ENCODE data around the gene FUT8.
"Not testable (repeated sequence)": the region's sequence is repeated elsewhere in the genome, so short reads cannot be mapped to it uniquely, and the experiment has no call there.

The FUT8 gene

GRCh38 chr14:65639216-65639615 is 226.7 kb downstream of the FUT8 start:
- Mint-ChIP-seq H3K27ac (no peak overlapping the region), H3K4me3 (no peak overlapping the region), H3K9me3 (peaks cover 12% of the 10 kb centered on the region), H3K27me3 (ENCODE audit: low read depth) (no peaks in the 10 kb centered on the region), H3K36me3 (ENCODE audit: low read depth) (peaks cover 48% of the 10 kb centered on the region), H3K4me1 (ENCODE audit: low read depth) (peaks cover 46% of the 10 kb centered on the region)

DNA sequence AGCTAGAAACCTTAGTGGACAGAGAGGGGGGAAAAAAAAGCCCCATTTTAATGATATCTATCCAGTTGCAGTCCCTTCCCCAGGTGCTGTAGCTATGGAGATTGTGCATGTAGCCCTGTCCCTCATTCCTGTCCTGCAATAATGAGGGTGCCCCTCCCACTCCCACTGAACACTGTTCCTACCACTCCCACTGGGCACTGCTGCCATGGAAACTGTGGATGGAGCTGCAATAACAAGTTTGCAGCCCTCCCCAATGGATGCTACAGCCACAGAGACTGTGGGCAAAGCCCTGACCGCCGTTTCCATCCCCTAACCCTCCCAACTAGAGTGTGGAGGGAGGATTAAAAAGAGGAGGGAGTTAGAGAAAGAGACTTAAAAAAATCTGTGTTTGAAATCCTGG is 238.3 kb downstream of the FUT8 start:
- Mint-ChIP-seq H3K4me3 (no peak overlapping the region), H3K4me1 (ENCODE audit: low read depth) (peaks cover 3% of the 10 kb centered on the region), H3K9me3 (peaks cover 9% of the 10 kb centered on the region), H3K27ac (no peak overlapping the region), H3K27me3 (ENCODE audit: low read depth) (no peaks in the 10 kb centered on the region), H3K36me3 (ENCODE audit: low read depth) (peaks cover 37% of the 10 kb centered on the region)

DNA sequence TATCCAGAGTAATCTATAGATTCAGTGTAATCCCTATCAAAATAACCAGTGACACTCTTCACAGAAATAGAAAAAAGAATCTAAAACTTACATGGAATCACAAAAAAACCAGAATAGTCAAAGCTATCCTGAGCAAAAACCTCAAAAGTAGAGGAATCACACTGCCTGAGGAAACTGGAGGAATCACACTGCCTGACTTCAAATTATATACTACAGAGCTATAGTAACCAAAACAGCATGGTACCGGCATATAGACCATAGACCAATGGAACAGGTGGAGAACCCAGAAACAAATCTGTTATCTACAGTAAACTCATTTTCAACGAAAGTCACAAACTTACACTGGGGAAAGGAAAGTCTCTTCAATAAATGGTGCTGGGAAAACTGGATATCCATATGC is 244.0 kb downstream of the FUT8 start:
- Mint-ChIP-seq H3K27ac (no peak overlapping the region), H3K27me3 (ENCODE audit: low read depth) (no peaks in the 10 kb centered on the region), H3K4me3 (no peak overlapping the region), H3K9me3 (peaks cover 18% of the 10 kb centered on the region), H3K4me1 (ENCODE audit: low read depth) (peaks cover 2% of the 10 kb centered on the region), H3K36me3 (ENCODE audit: low read depth) (peaks cover 38% of the 10 kb centered on the region)

GRCh38 chr14:65658202-65658601 is 245.7 kb downstream of the FUT8 start:
- Mint-ChIP-seq H3K9me3 (peaks cover 12% of the 10 kb centered on the region), H3K27me3 (ENCODE audit: low read depth) (no peaks in the 10 kb centered on the region), H3K27ac (no peak overlapping the region), H3K36me3 (ENCODE audit: low read depth) (peaks cover 24% of the 10 kb centered on the region), H3K4me3 (no peak overlapping the region), H3K4me1 (ENCODE audit: low read depth) (peaks cover 2% of the 10 kb centered on the region)

GRCh38 chr14:65661865-65662264 is 249.3 kb downstream of the FUT8 start:
- Mint-ChIP-seq H3K27me3 (ENCODE audit: low read depth) (no peaks in the 10 kb centered on the region), H3K36me3 (ENCODE audit: low read depth) (peaks cover 22% of the 10 kb centered on the region), H3K9me3 (no peaks in the 10 kb centered on the region), H3K4me3 (no peak overlapping the region), H3K4me1 (ENCODE audit: low read depth) (peaks cover 7% of the 10 kb centered on the region), H3K27ac (no peak overlapping the region)

DNA sequence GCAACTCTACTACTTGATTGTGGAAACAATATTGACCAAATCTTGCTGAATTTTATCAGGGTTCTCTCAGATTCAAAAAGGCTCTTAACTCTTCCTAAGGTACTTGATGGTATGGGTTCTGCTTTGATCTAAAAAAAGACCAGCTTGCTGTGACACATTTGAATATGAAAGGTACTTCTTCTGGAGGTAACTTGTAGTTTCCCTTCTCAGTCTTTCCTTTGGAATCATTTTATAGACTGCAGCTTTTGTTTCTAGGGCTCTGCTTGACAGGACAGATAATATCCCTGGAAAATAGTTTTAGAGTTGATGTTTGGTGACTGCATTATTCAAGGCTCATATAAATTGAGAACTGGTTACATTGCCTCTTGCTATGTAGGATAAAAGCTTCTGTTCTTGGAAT is 251.9 kb downstream of the FUT8 start:
- Mint-ChIP-seq H3K4me3 (no peak overlapping the region), H3K36me3 (ENCODE audit: low read depth) (peaks cover 18% of the 10 kb centered on the region), H3K4me1 (ENCODE audit: low read depth) (peaks cover 5% of the 10 kb centered on the region), H3K27me3 (ENCODE audit: low read depth) (no peaks in the 10 kb centered on the region), H3K27ac (no peak overlapping the region), H3K9me3 (no peaks in the 10 kb centered on the region)

DNA sequence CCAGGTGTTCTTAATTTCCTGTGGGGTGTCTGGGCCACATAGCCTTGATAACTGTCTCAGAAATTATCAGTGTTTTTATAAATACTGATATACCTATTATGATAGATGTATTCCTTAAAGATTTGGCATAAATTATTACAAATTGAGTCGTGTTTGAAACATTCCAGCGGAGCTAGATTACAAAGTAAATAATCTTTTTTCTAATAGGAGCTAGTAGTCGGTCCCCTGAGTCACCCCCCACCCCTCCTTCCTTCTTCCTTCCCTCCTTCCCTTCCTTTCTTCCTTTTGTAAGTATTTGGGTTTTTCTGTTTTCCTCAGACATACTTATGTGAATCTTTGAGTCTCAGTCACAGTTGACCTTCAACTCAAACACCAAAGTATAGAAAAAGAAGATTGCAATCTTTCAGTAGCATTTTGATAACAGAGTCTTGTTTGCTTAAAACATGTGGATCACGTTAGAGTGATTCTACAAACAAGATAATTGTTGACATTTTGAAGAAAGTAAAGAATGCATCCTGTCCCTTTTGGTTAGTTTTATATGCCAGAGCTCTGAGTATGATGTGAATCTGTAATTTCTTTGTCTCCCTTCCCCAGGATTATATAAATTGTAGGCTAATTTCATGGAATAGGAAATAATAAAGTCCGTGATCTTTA is 264.0 kb downstream of the FUT8 start:
- H3K4me3 Mint-ChIP-seq = no peak overlapping the region
- H3K9me3 Mint-ChIP-seq = no peaks in the 10 kb centered on the region
- no peaks in the 10 kb centered on the region for H3K27me3 Mint-ChIP-seq (ENCODE audit: low read depth)

DNA sequence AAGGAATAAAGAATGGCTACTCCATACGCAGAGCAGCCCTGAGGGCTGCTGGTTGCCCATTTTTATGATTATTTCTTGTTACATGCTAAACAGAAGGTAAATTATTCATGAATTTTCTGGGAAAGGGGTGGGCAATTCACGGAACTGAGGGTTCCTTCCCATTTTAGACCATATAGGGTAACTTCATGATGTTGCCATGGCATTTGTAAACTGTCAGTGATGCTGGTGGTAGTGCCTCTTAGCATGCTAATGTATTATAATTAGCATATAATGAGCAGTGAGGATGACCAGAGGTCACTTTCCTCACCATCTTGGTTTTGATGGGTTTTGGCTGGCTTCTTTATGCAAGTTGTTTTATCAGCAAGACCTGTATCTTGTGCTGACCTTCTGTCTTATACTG is 273.0 kb downstream of the FUT8 start:
- Mint-ChIP-seq H3K27me3 (ENCODE audit: low read depth) (no peaks in the 10 kb centered on the region), H3K4me1 (ENCODE audit: low read depth) (peaks cover 4% of the 10 kb centered on the region), H3K36me3 (ENCODE audit: low read depth) (peaks cover 19% of the 10 kb centered on the region), H3K27ac (no peak overlapping the region), H3K4me3 (no peak overlapping the region), H3K9me3 (peaks cover 4% of the 10 kb centered on the region)

More for the DNA sequence above, 264.0 kb downstream of the FUT8 start:
- H3K4me1 Mint-ChIP-seq (ENCODE audit: low read depth) = peaks cover 7% of the 10 kb centered on the region
- H3K27ac Mint-ChIP-seq = no peak overlapping the region
- H3K36me3 Mint-ChIP-seq (ENCODE audit: low read depth) = peaks cover 17% of the 10 kb centered on the region

DNA sequence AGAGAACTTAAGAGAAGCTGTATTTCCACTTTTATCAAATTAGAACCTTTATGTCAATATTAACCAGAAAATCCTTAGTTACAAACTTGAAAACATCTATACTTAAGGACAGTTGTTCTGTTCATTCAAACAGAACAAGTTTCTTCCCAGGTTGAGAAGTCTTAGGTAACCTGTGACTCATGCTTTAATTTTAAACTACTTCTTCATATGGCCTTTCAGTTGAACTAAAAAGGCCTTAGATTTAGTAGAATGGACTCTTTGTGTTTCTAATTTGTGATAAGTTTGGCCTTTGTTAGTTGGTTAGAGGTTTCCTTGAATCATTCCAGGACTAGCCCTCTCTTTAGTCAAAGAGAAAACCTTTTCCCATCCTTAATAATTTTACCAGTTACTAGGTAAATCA is 274.2 kb downstream of the FUT8 start:
- Mint-ChIP-seq H3K9me3 (peaks cover 4% of the 10 kb centered on the region), H3K27ac (no peak overlapping the region), H3K4me3 (no peak overlapping the region), H3K4me1 (ENCODE audit: low read depth) (peaks cover 3% of the 10 kb centered on the region), H3K27me3 (ENCODE audit: low read depth) (no peaks in the 10 kb centered on the region), H3K36me3 (ENCODE audit: low read depth) (peaks cover 23% of the 10 kb centered on the region)

GRCh38 chr14:65689070-65689469 is 276.5 kb downstream of the FUT8 start:
- H3K4me3 Mint-ChIP-seq = no peak overlapping the region
- no peaks in the 10 kb centered on the region for H3K27me3 Mint-ChIP-seq (ENCODE audit: low read depth)
- no peak overlapping the region for H3K27ac Mint-ChIP-seq
- peaks cover 3% of the 10 kb centered on the region for H3K4me1 Mint-ChIP-seq (ENCODE audit: low read depth)
- peaks cover 7% of the 10 kb centered on the region for H3K9me3 Mint-ChIP-seq
- H3K36me3 Mint-ChIP-seq (ENCODE audit: low read depth) = peaks cover 29% of the 10 kb centered on the region

- H3K36me3 Mint-ChIP-seq (ENCODE audit: low read depth) = peaks cover 26% of the 10 kb centered on the region
- not testable (repeated sequence) for H3K4me3 Mint-ChIP-seq; H3K4me1 Mint-ChIP-seq (ENCODE audit: low read depth); H3K9me3 Mint-ChIP-seq; H3K27me3 Mint-ChIP-seq (ENCODE audit: low read depth); H3K27ac Mint-ChIP-seq
Observed at GRCh38 chr14:65692566-65692965, 280.0 kb downstream of the FUT8 start.

- Mint-ChIP-seq H3K27me3 (ENCODE audit: low read depth) (no peaks in the 10 kb centered on the region), H3K27ac (no peak overlapping the region), H3K9me3 (peaks cover 6% of the 10 kb centered on the region), H3K4me1 (ENCODE audit: low read depth) (peaks cover 9% of the 10 kb centered on the region), H3K36me3 (ENCODE audit: low read depth) (peaks cover 11% of the 10 kb centered on the region), H3K4me3 (no peak overlapping the region)
Observed at GRCh38 chr14:65696801-65697200, 284.3 kb downstream of the FUT8 start.

DNA sequence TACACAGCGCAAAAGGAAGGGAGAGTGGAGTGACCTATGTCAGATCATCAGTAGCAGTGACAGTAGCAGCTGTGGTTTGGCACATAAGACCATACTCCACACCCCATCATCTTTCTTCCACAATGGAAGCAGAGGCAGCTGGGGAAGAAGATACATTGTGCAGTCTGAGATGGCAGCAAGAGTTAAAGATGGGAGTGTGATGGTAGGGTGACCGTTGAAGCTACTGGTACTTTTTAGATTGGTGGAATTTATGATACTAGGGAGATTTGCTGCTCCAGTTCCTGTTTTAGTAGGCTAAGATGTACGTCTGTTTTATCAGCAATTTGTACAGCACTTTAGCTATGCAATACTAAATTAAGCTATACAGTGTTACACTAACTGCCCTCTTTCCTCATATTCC is 291.0 kb downstream of the FUT8 start:
- Mint-ChIP-seq H3K4me3 (no peak overlapping the region), H3K27me3 (ENCODE audit: low read depth) (no peaks in the 10 kb centered on the region), H3K36me3 (ENCODE audit: low read depth) (peaks cover 18% of the 10 kb centered on the region), H3K4me1 (ENCODE audit: low read depth) (peaks cover 18% of the 10 kb centered on the region), H3K27ac (no peak overlapping the region), H3K9me3 (peaks cover 15% of the 10 kb centered on the region)

DNA sequence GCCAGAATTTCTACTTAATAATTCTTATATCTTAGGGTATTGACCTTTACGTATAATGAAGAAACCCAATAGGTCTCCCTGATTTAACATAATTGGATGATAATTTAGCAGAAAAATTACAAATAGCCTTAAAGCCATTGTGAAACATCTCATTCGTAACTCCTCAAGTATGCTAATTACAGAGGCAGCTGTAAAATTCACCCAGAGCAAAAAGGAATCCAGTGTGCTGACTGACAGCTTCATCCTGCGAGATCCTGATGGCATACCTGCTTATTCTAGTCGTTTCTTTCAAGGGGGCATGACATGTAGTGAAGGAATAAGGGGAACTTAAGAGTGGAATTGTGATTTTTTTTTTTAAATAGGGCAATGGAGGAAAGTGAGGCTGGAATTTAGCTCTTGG is 291.5 kb downstream of the FUT8 start:
- H3K27ac Mint-ChIP-seq = no peak overlapping the region
- no peaks in the 10 kb centered on the region for H3K27me3 Mint-ChIP-seq (ENCODE audit: low read depth)
- peaks cover 17% of the 10 kb centered on the region for H3K9me3 Mint-ChIP-seq
- H3K4me1 Mint-ChIP-seq (ENCODE audit: low read depth) = peaks cover 18% of the 10 kb centered on the region
- peaks cover 20% of the 10 kb centered on the region for H3K36me3 Mint-ChIP-seq (ENCODE audit: low read depth)
- no peak overlapping the region for H3K4me3 Mint-ChIP-seq

GRCh38 chr14:65704437-65704836 is 291.9 kb downstream of the FUT8 start:
- H3K27ac Mint-ChIP-seq = no peak overlapping the region
- H3K4me1 Mint-ChIP-seq (ENCODE audit: low read depth) = peaks cover 21% of the 10 kb centered on the region
- no peak overlapping the region for H3K4me3 Mint-ChIP-seq
- no peaks in the 10 kb centered on the region for H3K27me3 Mint-ChIP-seq (ENCODE audit: low read depth)
- H3K36me3 Mint-ChIP-seq (ENCODE audit: low read depth) = peaks cover 24% of the 10 kb centered on the region
- peaks cover 19% of the 10 kb centered on the region for H3K9me3 Mint-ChIP-seq

- H3K27me3 Mint-ChIP-seq (ENCODE audit: low read depth) = no peaks in the 10 kb centered on the region
- no peak overlapping the region for H3K27ac Mint-ChIP-seq
- H3K9me3 Mint-ChIP-seq = peaks cover 19% of the 10 kb centered on the region
- H3K36me3 Mint-ChIP-seq (ENCODE audit: low read depth) = peaks cover 24% of the 10 kb centered on the region
- no peak overlapping the region for H3K4me3 Mint-ChIP-seq
- H3K4me1 Mint-ChIP-seq (ENCODE audit: low read depth) = peaks cover 18% of the 10 kb centered on the region
Observed at GRCh38 chr14:65704850-65705249, 292.3 kb downstream of the FUT8 start.
